ENCODE data around the gene IL9R.

- TF ChIP-seq CTCF (IDR thresholded peaks at IDR 0.05) (no peak), POLR2A (IDR thresholded peaks at IDR 0.05; ENCODE audit: low read depth) (no peak), EP300 (IDR thresholded peaks at IDR 0.05) (no peak)
Measured at GRCh38 chrX:155998761-155999510, 1.4 kb downstream of the IL9R start.
